ENCODE data around the gene MATN1. TPM values are rescaled to one million over a fixed set of nuclear protein-coding genes. Genes with fewer than 3 reads are reported as not detected.

MATN1 gene
- total RNA-seq, 1 donor from 2014 or later = not detected

DNA sequence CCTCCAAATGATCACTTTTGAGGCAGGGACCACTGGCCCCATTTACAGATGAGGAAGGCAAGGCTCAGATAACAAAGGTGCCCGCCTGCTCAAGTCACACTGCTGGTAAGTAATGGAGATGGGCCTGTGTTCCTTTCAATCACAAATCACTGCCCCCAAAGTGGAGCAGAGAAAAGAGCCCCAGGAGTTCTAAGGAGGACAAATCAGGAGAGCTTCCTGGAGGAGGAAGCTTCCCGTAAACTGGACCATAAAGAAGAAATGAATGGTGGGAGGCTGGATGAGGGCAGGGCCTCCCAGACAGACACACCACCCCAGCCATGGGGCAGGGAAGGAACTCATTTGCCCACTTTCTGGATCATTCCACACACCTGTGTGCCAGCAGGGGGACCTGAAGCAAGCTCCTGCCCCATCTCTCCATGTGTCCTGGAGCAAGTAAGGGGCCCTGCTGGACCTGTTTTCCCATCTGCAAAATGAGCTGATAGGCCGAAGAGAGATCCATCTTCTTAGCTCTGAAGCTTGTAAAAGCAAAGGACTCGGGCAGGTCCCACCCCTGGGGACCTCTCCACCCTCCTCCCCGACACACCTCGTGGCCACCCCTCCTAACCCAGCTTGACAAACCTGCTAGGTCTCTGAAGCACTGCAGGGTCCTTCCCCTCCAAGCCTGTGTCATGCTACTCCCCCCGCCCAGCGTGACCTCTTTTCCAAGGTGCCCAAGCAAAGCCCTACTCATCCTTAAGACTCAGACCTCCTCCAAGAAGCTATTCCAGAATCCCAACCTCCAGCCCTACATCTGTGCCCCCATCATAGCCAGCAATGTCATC lies 28.7 kb upstream of the MATN1 start:
- Histone ChIP-seq H3K36me3 (no peaks in the 10 kb centered on the region), H3K27me3 (ENCODE audit: low read depth) (peaks cover 32% of the 10 kb centered on the region), H3K9me3 (replicated peaks) (no peaks in the 10 kb centered on the region), H3K27ac (replicated peaks) (no peak overlapping the region), H3K4me3 (no peak overlapping the region), H3K4me1 (peaks cover 12% of the 10 kb centered on the region)
- intact Hi-C loops (cut with micrococcal nuclease) = no loop called here
- TF ChIP-seq, protein P1, sequence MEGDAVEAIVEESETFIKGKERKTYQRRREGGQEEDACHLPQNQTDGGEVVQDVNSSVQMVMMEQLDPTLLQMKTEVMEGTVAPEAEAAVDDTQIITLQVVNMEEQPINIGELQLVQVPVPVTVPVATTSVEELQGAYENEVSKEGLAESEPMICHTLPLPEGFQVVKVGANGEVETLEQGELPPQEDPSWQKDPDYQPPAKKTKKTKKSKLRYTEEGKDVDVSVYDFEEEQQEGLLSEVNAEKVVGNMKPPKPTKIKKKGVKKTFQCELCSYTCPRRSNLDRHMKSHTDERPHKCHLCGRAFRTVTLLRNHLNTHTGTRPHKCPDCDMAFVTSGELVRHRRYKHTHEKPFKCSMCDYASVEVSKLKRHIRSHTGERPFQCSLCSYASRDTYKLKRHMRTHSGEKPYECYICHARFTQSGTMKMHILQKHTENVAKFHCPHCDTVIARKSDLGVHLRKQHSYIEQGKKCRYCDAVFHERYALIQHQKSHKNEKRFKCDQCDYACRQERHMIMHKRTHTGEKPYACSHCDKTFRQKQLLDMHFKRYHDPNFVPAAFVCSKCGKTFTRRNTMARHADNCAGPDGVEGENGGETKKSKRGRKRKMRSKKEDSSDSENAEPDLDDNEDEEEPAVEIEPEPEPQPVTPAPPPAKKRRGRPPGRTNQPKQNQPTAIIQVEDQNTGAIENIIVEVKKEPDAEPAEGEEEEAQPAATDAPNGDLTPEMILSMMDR (IDR thresholded peaks at IDR 0.05; ENCODE audit: borderline replicate concordance) = no peak
- no peak for DNase-seq

DNA sequence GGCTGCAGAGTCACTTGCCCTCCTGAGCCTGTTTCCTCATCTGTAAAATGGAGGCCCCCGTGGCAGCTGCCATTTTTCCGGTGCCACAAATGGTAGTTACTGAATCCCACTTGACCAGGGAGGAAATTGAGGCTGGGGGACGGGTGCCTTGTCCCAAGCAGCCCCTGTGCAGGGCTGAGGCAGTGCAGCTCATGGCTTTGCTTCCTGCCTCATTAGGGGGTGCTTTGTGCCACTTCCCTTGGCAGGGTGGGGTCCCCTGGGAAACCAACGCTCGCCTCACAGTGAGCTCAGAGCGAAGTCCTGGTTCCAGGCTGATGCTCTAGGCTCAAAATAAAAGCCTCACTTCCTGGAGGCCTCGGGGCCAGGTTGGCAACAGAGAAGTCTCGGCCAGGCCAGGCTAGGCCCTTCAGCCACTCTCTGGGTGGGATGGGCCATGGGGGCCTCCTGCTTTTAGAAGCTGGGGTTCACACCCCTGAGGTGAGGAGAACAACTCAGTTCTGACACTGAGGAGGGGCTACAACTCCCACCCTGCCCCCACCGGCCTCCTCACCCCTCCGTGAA lies 27.4 kb upstream of the MATN1 start:
- intact Hi-C loops (cut with micrococcal nuclease) = no loop called here
- Histone ChIP-seq H3K27me3 (ENCODE audit: low read depth) (peaks cover 32% of the 10 kb centered on the region), H3K9me3 (replicated peaks) (no peaks in the 10 kb centered on the region), H3K4me3 (no peak overlapping the region), H3K4me1 (peaks cover 5% of the 10 kb centered on the region), H3K27ac (replicated peaks) (no peak overlapping the region), H3K36me3 (no peaks in the 10 kb centered on the region)
- DNase-seq = no peak
- TF ChIP-seq, protein P1 (IDR thresholded peaks at IDR 0.05; ENCODE audit: borderline replicate concordance) = no peak

GRCh38 chr1:30749691-30750583 lies 26.6 kb upstream of the MATN1 start:
- Histone ChIP-seq H3K27me3 (ENCODE audit: low read depth) (peaks cover 32% of the 10 kb centered on the region), H3K36me3 (no peaks in the 10 kb centered on the region), H3K27ac (replicated peaks) (no peak overlapping the region), H3K4me3 (no peak overlapping the region), H3K4me1 (peaks cover 5% of the 10 kb centered on the region), H3K9me3 (replicated peaks) (no peaks in the 10 kb centered on the region)
- TF ChIP-seq, protein P1 (IDR thresholded peaks at IDR 0.05; ENCODE audit: borderline replicate concordance) = no peak
- DNase-seq = no peak
- intact Hi-C loops (cut with micrococcal nuclease) = no loop called here

DNA sequence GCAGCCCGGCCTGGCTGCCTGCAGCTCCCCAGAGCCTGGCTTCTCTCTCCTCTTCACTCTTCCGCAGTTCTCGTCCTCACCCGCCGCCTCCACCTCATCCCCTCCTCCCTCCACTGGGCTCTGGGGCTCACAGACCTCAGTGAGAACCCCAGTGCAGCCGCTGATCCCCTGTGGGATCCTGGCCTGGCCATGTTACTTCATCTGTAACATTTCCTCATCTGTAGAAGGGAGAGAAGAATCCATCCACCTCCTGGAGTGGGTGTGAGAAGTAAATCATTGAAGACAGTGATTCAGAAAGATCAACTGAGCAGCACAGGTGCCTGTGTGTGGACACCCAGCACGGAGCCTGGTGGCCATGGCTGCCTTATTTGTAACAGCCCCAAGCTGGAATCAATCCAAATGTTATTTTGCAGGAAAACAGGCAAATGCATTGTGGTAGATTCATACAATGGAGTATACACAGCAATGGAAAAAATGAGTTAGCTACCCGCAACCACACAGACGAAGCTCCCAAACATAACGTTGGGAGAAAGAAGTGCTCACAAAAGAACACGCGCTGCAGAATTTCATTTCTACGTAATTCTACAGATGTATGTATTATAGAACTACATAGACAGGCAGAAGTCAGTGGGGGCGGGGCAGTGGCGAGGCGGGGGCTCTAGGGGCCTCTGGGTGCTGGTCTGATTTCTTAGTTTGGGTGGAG lies 25.5 kb upstream of the MATN1 start:
- no peak overlapping the region for H3K4me3 ChIP-seq
- peaks cover 29% of the 10 kb centered on the region for H3K27me3 ChIP-seq (ENCODE audit: low read depth)
- H3K27ac ChIP-seq (replicated peaks) = no peak overlapping the region
- no peaks in the 10 kb centered on the region for H3K36me3 ChIP-seq
- no peaks in the 10 kb centered on the region for H3K9me3 ChIP-seq (replicated peaks)
- TF ChIP-seq, protein P1 (IDR thresholded peaks at IDR 0.05; ENCODE audit: borderline replicate concordance) = no peak
- DNase-seq = no peak
- intact Hi-C loops (cut with micrococcal nuclease) = no loop called here
- H3K4me1 ChIP-seq = peaks cover 5% of the 10 kb centered on the region

Data from left ventricle myocardium inferior (tissue), 1 donor.